HG03432 (cell line): ENCODE results near the gene TMEM154.

Experiments
- ATAC-seq: cut with Tn5 transposase; IDR thresholded peaks from one replicate; pipeline ENCODE4 v1.9.1; 2021; ENCODE audit warnings: mild to moderate bottlenecking, moderate library complexity; ENCODE audit not compliant: unreplicated experiment

The TMEM154 gene

DNA sequence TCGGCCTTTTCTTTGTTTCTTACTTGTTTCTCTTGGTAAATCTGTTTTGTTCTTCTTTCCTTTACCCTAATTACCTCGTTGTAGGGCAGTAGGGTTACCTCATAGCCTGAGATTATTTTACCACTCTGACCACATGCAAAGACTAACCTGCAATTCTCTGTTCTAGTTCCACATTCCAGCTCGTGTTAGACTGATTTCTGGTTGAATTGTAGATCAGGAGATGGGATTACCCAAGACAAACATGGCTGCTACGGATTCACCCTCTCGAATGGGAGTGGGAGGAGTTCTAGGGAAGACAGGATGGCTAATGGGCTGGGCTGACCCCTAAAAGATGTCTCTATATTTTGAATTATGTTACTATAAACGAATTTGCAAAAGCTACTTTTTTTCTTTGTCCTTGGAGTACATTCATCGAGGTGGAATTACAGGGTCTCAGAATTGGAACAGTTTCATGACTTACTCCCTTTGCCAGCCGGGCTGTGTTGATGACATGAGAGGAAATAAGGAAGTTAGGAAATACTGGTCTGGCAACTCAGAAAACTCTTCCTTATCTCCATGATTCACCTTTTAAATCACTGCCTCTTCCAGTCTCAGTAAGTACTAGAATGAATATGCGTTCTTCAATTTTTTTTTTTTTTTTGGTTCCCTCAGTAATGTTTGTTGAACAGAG lies 107.2 kb downstream of the TMEM154 start:
- ATAC-seq, result peak; percentile 51

GRCh38 chr4:152571770-152572169 lies 108.0 kb downstream of the TMEM154 start:
- no peak for ATAC-seq

- no peak for ATAC-seq
These were observed 108.5 kb downstream of the TMEM154 start for GRCh38 chr4:152571296-152571695.
